GM12878 (cell line): Measurements from ENCODE around the gene USB1. TPM values are rescaled to one million over a fixed set of nuclear protein-coding genes. Genes with fewer than 3 reads are reported as not detected.

Source experiments
- ATAC-seq: fragments of 200-7000 bp; cut with Tn5 transposase; 3 replicates; pipeline ENCODE4 v1.9.1; 2020; ENCODE audit warnings: mild to moderate bottlenecking, moderate library complexity
- BruUV-seq: library from RNA; stranded (reverse); fragments of 400-500 nt; replicated peaks from 2 replicates; lab custom pipeline; 2021; lab: Mats Ljungman, UMichigan
- CTCF ChIA-PET: fragments of 300-600 bp; sonication (Branson Sonifier 250); formaldehyde crosslinking; extraction: SDS; loops from one replicate; lab custom pipeline; 2021; ENCODE audit warnings: inconsistent platforms; lab: Yijun Ruan, JAX
- POLR2A ChIA-PET: fragments of 350-600 bp; formaldehyde crosslinking; extraction: SDS; loops from one replicate; lab custom pipeline; 2021; ENCODE audit warnings: inconsistent platforms; lab: Charles Lee
- RAD21 ChIA-PET: fragments of 300-600 bp; sonication (Branson Sonifier 250); formaldehyde crosslinking; loops from one replicate; lab custom pipeline; 2023; ENCODE audit warnings: antibody characterized with exemption; ENCODE audit not compliant: unreplicated experiment; lab: Charles Lee
- SMC1A ChIA-PET: fragments of 300-600 bp; sonication (Branson Sonifier 250); formaldehyde crosslinking; loops from one replicate; lab custom pipeline; 2023; ENCODE audit not compliant: unreplicated experiment, uncharacterized antibody; lab: Charles Lee
- DNase-seq: peaks from one replicate; pipeline ENCODE4 v3.0.0-alpha.2; 2011; ENCODE audit warnings: low read depth, low spot score
- FAIRE-seq: peaks from 3 replicates; lab custom pipeline; 2011; peaks lifted over from hg19 to GRCh38; lab: Jason Lieb, UNC
- H2AFZ ChIP-seq: 2 replicates; pipeline ENCODE4 v1.6.0; 2011; ENCODE audit warnings: low read depth, low read length, control low read depth; ENCODE audit not compliant: control insufficient read depth
- H3K27ac ChIP-seq: 2 replicates; pipeline ENCODE4 v1.5.1; 2011; ENCODE audit warnings: control low read depth; ENCODE audit not compliant: control insufficient read depth, insufficient read depth
- H3K27me3 ChIP-seq, 2 experiments: replicated peaks in 1 of 2; 2 replicates each; pipeline versions ENCODE4 v1.6.0 to v1.6.1; 2011; ENCODE audit warnings: low read length in 1 of 2; ENCODE audit not compliant: control insufficient read depth in 2 of 2, insufficient read depth in 2 of 2
- H3K36me3 ChIP-seq, 2 experiments: 2 replicates each; pipeline ENCODE4 v1.5.1; 2011; ENCODE audit warnings: low read length in 1 of 2; ENCODE audit not compliant: control insufficient read depth in 2 of 2, insufficient read depth in 2 of 2
- H3K4me1 ChIP-seq: 2 replicates; pipeline ENCODE4 v1.6.1; 2011; ENCODE audit warnings: mild to moderate bottlenecking, low read length, moderate library complexity, mixed read lengths; ENCODE audit not compliant: control insufficient read depth, insufficient read depth
- H3K4me2 ChIP-seq: 2 replicates; pipeline ENCODE4 v1.6.0; 2011; ENCODE audit warnings: control low read depth; ENCODE audit not compliant: control insufficient read depth, insufficient read depth
- H3K4me3 ChIP-seq: fragments of 200-600 bp; sonication (generic); 2 replicates; pipeline ENCODE4 v1.5.1; 2016
- H3K79me2 ChIP-seq: 2 replicates; pipeline ENCODE4 v1.6.0; 2011; ENCODE audit warnings: low read length; ENCODE audit not compliant: control insufficient read depth, insufficient read depth
- H3K9ac ChIP-seq: 2 replicates; pipeline ENCODE4 v1.8.0; 2011; ENCODE audit warnings: low read length, control low read depth, mixed read lengths; ENCODE audit not compliant: control insufficient read depth, insufficient read depth
- H3K9me3 ChIP-seq: replicated peaks from 3 replicates; pipeline ENCODE4 v1.5.1; 2011; ENCODE audit warnings: mild to moderate bottlenecking, low read length; ENCODE audit not compliant: control insufficient read depth, insufficient read depth
- H4K20me1 ChIP-seq: 2 replicates; pipeline ENCODE4 v1.6.0; 2011; ENCODE audit not compliant: control insufficient read depth, insufficient read depth
- ASH2L ChIP-seq: fragments of 300-600, 200-600 bp; sonication (generic); IDR thresholded peaks from 2 replicates; pipeline ENCODE4 v1.6.1; 2017; ENCODE audit warnings: low read depth, mild to moderate bottlenecking, borderline replicate concordance
- BMI1 ChIP-seq: fragments of 450-650 bp; IDR thresholded peaks from 2 replicates; pipeline ENCODE4 v1.6.1; 2016; ENCODE audit warnings: mild to moderate bottlenecking, moderate library complexity, borderline replicate concordance
- BRCA1 ChIP-seq: IDR thresholded peaks from 2 replicates; pipeline ENCODE4 v1.6.1; 2011; ENCODE audit warnings: low read depth, low read length, improper control_type of control experiment
- HDGF ChIP-seq: fragments of 450-650 bp; IDR thresholded peaks from 2 replicates; pipeline ENCODE4 v1.6.1; 2016; ENCODE audit warnings: antibody characterized with exemption
- MXI1 ChIP-seq: fragments of 150-350 bp; IDR thresholded peaks from 2 replicates; pipeline ENCODE4 v1.6.1; 2011; ENCODE audit warnings: low read depth, mild to moderate bottlenecking, inconsistent platforms, low read length, improper control_type of control experiment
- MYB ChIP-seq: fragments of 150-350 bp; IDR thresholded peaks from 2 replicates; pipeline ENCODE4 v1.6.1; 2014; ENCODE audit warnings: mild to moderate bottlenecking, low read depth, low read length, borderline replicate concordance
- NFYB ChIP-seq: IDR thresholded peaks from 2 replicates; pipeline ENCODE4 v1.6.1; 2011; ENCODE audit warnings: low read depth, mild to moderate bottlenecking, low read length, improper control_type of control experiment, moderate library complexity; ENCODE audit not compliant: insufficient read depth
- PAX8 ChIP-seq: fragments of 450-650 bp; IDR thresholded peaks from 2 replicates; pipeline ENCODE4 v1.6.1; 2017; ENCODE audit warnings: mild to moderate bottlenecking, moderate library complexity
- POLR2AphosphoS2 ChIP-seq: IDR thresholded peaks from 2 replicates; pipeline ENCODE4 v1.6.1; 2011; ENCODE audit warnings: low read depth, mild to moderate bottlenecking, low read length, improper control_type of control experiment, moderate library complexity
- RELB ChIP-seq: fragments of 450-650 bp; IDR thresholded peaks from 2 replicates; pipeline ENCODE4 v1.6.1; 2017; ENCODE audit warnings: low read depth, mild to moderate bottlenecking, moderate library complexity
- TARDBP ChIP-seq: IDR thresholded peaks from 2 replicates; pipeline ENCODE4 v1.6.1; 2016; ENCODE audit warnings: borderline replicate concordance
- ZNF592 ChIP-seq: fragments of 450-650 bp; IDR thresholded peaks from 2 replicates; pipeline ENCODE4 v1.6.1; 2017; ENCODE audit warnings: mild to moderate bottlenecking, moderate library complexity
- WGBS: methylation state at CpG from one replicate; pipeline ENCODE4 v1.1.6; 2016; ENCODE audit warnings: low lambda C conversion rate; ENCODE audit not compliant: insufficient replicate concordance, insufficient coverage; ENCODE audit errors: missing lambda C conversion rate; 5-methylcytosine and 5-hydroxymethylcytosine counted together
- in situ Hi-C: fragments of 300-500 bp; cut with MboI; formaldehyde crosslinking; loops from 9 replicates; pipeline ENCODE4 v1.14.3; 2018; ENCODE audit warnings: mixed read lengths
- intact Hi-C: fragments of 100-400 bp; cut with micrococcal nuclease; formaldehyde crosslinking; loops from one replicate; pipeline ENCODE4 v1.14.2; 2022; ENCODE audit not compliant: unreplicated experiment
- polyA plus RNA-seq, 11 experiments: library from polyadenylated mRNA; depleted of rRNA in 4 of 11; unstranded in 6 of 11; stranded (reverse) in 5 of 11; fragments of >200 nt; fragmentation: Nextera tagmentation in 4 of 11; fragmentation: Illumina TruSeq in 1 of 11; extraction: Ambion mirVana in 4 of 11; extraction: Trizol in 1 of 11; gene quantifications; 1 replicate in 1 of 11; 2 replicates in 10 of 11; pipeline versions ENCODE4 v1.2.1 to v1.2.3, GENCODE V29; 2011 to 2016; ENCODE audit warnings: inconsistent platforms in 2 of 11, missing spikeins in 2 of 11, low read depth in 1 of 11
- total RNA-seq, 4 experiments: library from RNA; depleted of rRNA in 3 of 4; stranded (reverse); fragments of >200 nt in 3 of 4; fragmentation: Illumina TruSeq in 1 of 4; extraction: Trizol in 1 of 4; gene quantifications; 2 replicates each; pipeline versions ENCODE4 v1.2.1 to v1.2.3, GENCODE V29; 2013 to 2021

USB1 gene
- total and polyA plus RNA-seq, 10 of the 15 experiments (the other 5 are each of a cell fraction or from before 2014, with no cell fraction given), result 7.9 to 72.2 (median 41.6) TPM

GRCh38 chr16:57996406-57997175, 4.6 kb upstream of the USB1 start:
- Histone ChIP-seq H3K27me3 (no peaks in the 10 kb centered on the region), H3K4me1 (peaks cover 5% of the 10 kb centered on the region), H3K4me3 (no peak overlapping the region), H4K20me1 (no peaks in the 10 kb centered on the region), H3K9ac (no peak overlapping the region), H3K4me2 (no peak overlapping the region), H2AFZ (no peak overlapping the region)
- ChIA-PET POLR2A (no interaction called here), SMC1A (no interaction called here)
- no peak for FAIRE-seq
- in situ Hi-C loops, result no loop called here
- no peak for DNase-seq
- intact Hi-C loops, result no loop called here
- TF ChIP-seq RELB (no peak), MYB (no peak), MXI1 (no peak), ASH2L (no peak), POLR2AphosphoS2 (no peak), PAX8 (no peak), BRCA1 (no peak), TARDBP (no peak), BMI1 (no peak), NFYB (no peak), HDGF (no peak), ZNF592 (no peak)
- TF ChIP-seq, all 136 proteins: peak for 0
- Histone ChIP-seq H3K79me2 (peaks cover 8% of the 10 kb centered on the region), H3K9me3 (no peaks in the 10 kb centered on the region), H3K36me3 (no peaks in the 10 kb centered on the region; a peak in 1 of 4 replicates), H3K27ac (no peak overlapping the region)
- ATAC-seq, result no peak
- CTCF ChIA-PET, result no interaction called here
- WGBS, result 97% methylated on average over 59 of the region's 62 CpGs
- RAD21 ChIA-PET, result no interaction called here
- BruUV-seq, result no TSS peak
